ENCODE measurements around the gene PDCD2. TPM values are rescaled to one million over a fixed set of nuclear protein-coding genes. Genes with fewer than 3 reads are reported as not detected.
A peak's percentile ranks its signal among the peaks of the same experiment; 100 is the strongest.
"Not testable (repeated sequence)": the region's sequence is repeated elsewhere in the genome, so short reads cannot be mapped to it uniquely, and the experiment has no call there.

Gene PDCD2
- total RNA-seq (100 to 1,000 TPM; 155 to 158 TPM), polyA plus RNA-seq (115 TPM)

GRCh38 chr6:170584181-170584953 is at the start of gene PDCD2:
Gene PDCD2, minus strand, starts transcription at chr6:170584637. Its CDS starts 56 bp downstream, at chr6:170584581.
- Histone ChIP-seq H3K4me3 (ENCODE audit: low read length) (peak within 1 kb of the TSS; percentile 99), H3K27ac (ENCODE audit: low read depth, low read length) (peak within 1 kb of the TSS; percentile 89), H3K36me3 (ENCODE audit: insufficient read depth, low read length) (peaks cover 19% of the 10 kb centered on the region), H3K4me1 (ENCODE audit: insufficient read depth, low read length) (peaks cover 21% of the 10 kb centered on the region), H3K27me3 (ENCODE audit: insufficient read depth, low read length, poor library complexity, severe bottlenecking) (no peaks in the 10 kb centered on the region), H3K9me3 (ENCODE audit: low read length) (no peaks in the 10 kb centered on the region)
- Mint-ChIP-seq H3K27ac (peak within 1 kb of the TSS; percentile 98 to 99 (median 98)), H3K27me3 (peaks cover 1 to 4% of the 10 kb centered on the region in 2 donors), H3K4me1 (peaks cover 30 to 40% (median 37%) of the 10 kb centered on the region in 3 donors), H3K36me3 (peaks cover 0 to 52% (median 11%) of the 10 kb centered on the region in 3 donors), H3K9me3 (peaks cover 0 to under 1% (median under 1%) of the 10 kb centered on the region in 5 donors), H3K4me3 (peak within 1 kb of the TSS; percentile 95 to 98 (median 98))
- DNase-seq: peak; percentile 88 to 94 (median 90)
- ChIA-PET CTCF (interaction anchor here (0.9 to 1.5 kb wide), 5 partner anchors 13 to 33 kb away, joined by 3 to 10 read pairs (median 4); partner anchors contain the start of genes PSMB1 and TBP), POLR2A (interaction anchor here (0.7 to 2.0 kb wide), 5 partner anchors 9 to 882 kb away, joined by 3 to 43 read pairs (median 3); partner anchors contain the start of genes C6orf120, PSMB1, TBP and WDR27)

- H3K4me1 Mint-ChIP-seq; DNase-seq; H3K4me3 Mint-ChIP-seq; POLR2A ChIA-PET; H3K27me3 Mint-ChIP-seq; H3K4me3 ChIP-seq (ENCODE audit: low read length); H3K27ac ChIP-seq (ENCODE audit: low read depth, low read length); H3K27me3 ChIP-seq (ENCODE audit: insufficient read depth, low read length, poor library complexity, severe bottlenecking); H3K9me3 ChIP-seq (ENCODE audit: low read length); H3K36me3 ChIP-seq (ENCODE audit: insufficient read depth, low read length); H3K27ac Mint-ChIP-seq; CTCF ChIA-PET; H3K36me3 Mint-ChIP-seq; H3K4me1 ChIP-seq (ENCODE audit: insufficient read depth, low read length); H3K9me3 Mint-ChIP-seq: not testable (repeated sequence)
Observed at GRCh38 chr6:170616020-170616554, 31.6 kb upstream of the PDCD2 start.

- H3K4me1 ChIP-seq (ENCODE audit: insufficient read depth, low read length); H3K9me3 ChIP-seq (ENCODE audit: low read length); POLR2A ChIA-PET; H3K4me3 ChIP-seq (ENCODE audit: low read length); H3K36me3 ChIP-seq (ENCODE audit: insufficient read depth, low read length); DNase-seq; H3K4me1 Mint-ChIP-seq; H3K27ac ChIP-seq (ENCODE audit: low read depth, low read length); H3K27me3 ChIP-seq (ENCODE audit: insufficient read depth, low read length, poor library complexity, severe bottlenecking); CTCF ChIA-PET; H3K27ac Mint-ChIP-seq; H3K36me3 Mint-ChIP-seq; H3K9me3 Mint-ChIP-seq: not testable (repeated sequence)
- peaks cover 25 to 40% of the 10 kb centered on the region in 2 donors for H3K27me3 Mint-ChIP-seq
- peak overlapping the region in 4 of 7 donors; percentile 54 to 68 (median 56) for H3K4me3 Mint-ChIP-seq
Observed at GRCh38 chr6:170612256-170612804, 27.9 kb upstream of the PDCD2 start.

- H3K9me3 ChIP-seq (ENCODE audit: low read length); H3K36me3 ChIP-seq (ENCODE audit: insufficient read depth, low read length); CTCF ChIA-PET; POLR2A ChIA-PET; H3K4me1 ChIP-seq (ENCODE audit: insufficient read depth, low read length); H3K4me1 Mint-ChIP-seq; H3K27ac ChIP-seq (ENCODE audit: low read depth, low read length); H3K4me3 Mint-ChIP-seq; H3K9me3 Mint-ChIP-seq; H3K4me3 ChIP-seq (ENCODE audit: low read length); H3K27me3 ChIP-seq (ENCODE audit: insufficient read depth, low read length, poor library complexity, severe bottlenecking); H3K27ac Mint-ChIP-seq; H3K36me3 Mint-ChIP-seq; DNase-seq: not testable (repeated sequence)
- peaks cover 37 to 70% of the 10 kb centered on the region in 2 donors for H3K27me3 Mint-ChIP-seq
Observed at GRCh38 chr6:170609225-170609624, 24.8 kb upstream of the PDCD2 start.

- no peaks in the 10 kb centered on the region for H3K9me3 ChIP-seq (ENCODE audit: low read length)
- H3K4me1 Mint-ChIP-seq: no peaks in the 10 kb centered on the region
- DNase-seq: no peak
- no peaks in the 10 kb centered on the region for H3K4me1 ChIP-seq (ENCODE audit: insufficient read depth, low read length)
- H3K27me3 ChIP-seq (ENCODE audit: insufficient read depth, low read length, poor library complexity, severe bottlenecking): no peaks in the 10 kb centered on the region
- no peak overlapping the region for H3K4me3 Mint-ChIP-seq
- H3K27ac ChIP-seq (ENCODE audit: low read depth, low read length): no peak overlapping the region
- H3K36me3 ChIP-seq (ENCODE audit: insufficient read depth, low read length): no peaks in the 10 kb centered on the region
- no peaks in the 10 kb centered on the region for H3K36me3 Mint-ChIP-seq
- H3K27ac Mint-ChIP-seq: no peak overlapping the region
- no peaks in the 10 kb centered on the region for H3K9me3 Mint-ChIP-seq
- peaks cover 42 to 72% of the 10 kb centered on the region in 2 donors for H3K27me3 Mint-ChIP-seq
- H3K4me3 ChIP-seq (ENCODE audit: low read length): no peak overlapping the region
- CTCF ChIA-PET: no interaction called here
- POLR2A ChIA-PET: no interaction called here
Observed at GRCh38 chr6:170605574-170606259, 21.3 kb upstream of the PDCD2 start.

GRCh38 chr6:170597278-170597677 is 12.8 kb upstream of the PDCD2 start:
- Histone ChIP-seq H3K27ac (ENCODE audit: low read depth, low read length) (no peak overlapping the region), H3K4me3 (ENCODE audit: low read length) (no peak overlapping the region), H3K36me3 (ENCODE audit: insufficient read depth, low read length) (no peaks in the 10 kb centered on the region), H3K27me3 (ENCODE audit: insufficient read depth, low read length, poor library complexity, severe bottlenecking) (peaks cover 3% of the 10 kb centered on the region), H3K9me3 (ENCODE audit: low read length) (no peaks in the 10 kb centered on the region), H3K4me1 (ENCODE audit: insufficient read depth, low read length) (no peaks in the 10 kb centered on the region)
- no peak overlapping the region for H3K4me3 Mint-ChIP-seq
- peaks cover 15 to 38% of the 10 kb centered on the region in 2 donors for H3K27me3 Mint-ChIP-seq
- ChIA-PET POLR2A (no interaction called here), CTCF (interaction anchor here (0.6 kb wide), 1 partner anchor 1490 kb away, joined by 3 read pairs; no protein-coding TSS in a partner anchor)
- H3K27ac Mint-ChIP-seq: no peak overlapping the region
- no peak for DNase-seq
- H3K9me3 Mint-ChIP-seq: peaks cover 12 to 23% (median 16%) of the 10 kb centered on the region in 5 donors
- H3K4me1 Mint-ChIP-seq: no peaks in the 10 kb centered on the region
- peaks cover 0 to 15% (median 0%) of the 10 kb centered on the region in 3 donors for H3K36me3 Mint-ChIP-seq

GRCh38 chr6:170596426-170596825 is 12.0 kb upstream of the PDCD2 start:
- Histone ChIP-seq H3K4me1 (ENCODE audit: insufficient read depth, low read length) (no peaks in the 10 kb centered on the region), H3K4me3 (ENCODE audit: low read length) (no peak overlapping the region), H3K9me3 (ENCODE audit: low read length) (no peaks in the 10 kb centered on the region), H3K27me3 (ENCODE audit: insufficient read depth, low read length, poor library complexity, severe bottlenecking) (peaks cover 3% of the 10 kb centered on the region), H3K27ac (ENCODE audit: low read depth, low read length) (no peak overlapping the region), H3K36me3 (ENCODE audit: insufficient read depth, low read length) (no peaks in the 10 kb centered on the region)
- H3K4me3 Mint-ChIP-seq: no peak overlapping the region
- no peak overlapping the region for H3K27ac Mint-ChIP-seq
- POLR2A ChIA-PET: no interaction called here
- peaks cover 19 to 32% (median 24%) of the 10 kb centered on the region in 5 donors for H3K9me3 Mint-ChIP-seq
- H3K4me1 Mint-ChIP-seq: no peaks in the 10 kb centered on the region
- CTCF ChIA-PET: no interaction called here
- H3K27me3 Mint-ChIP-seq: peaks cover 16 to 47% of the 10 kb centered on the region in 2 donors
- no peak for DNase-seq
- H3K36me3 Mint-ChIP-seq: peaks cover 0 to 23% (median 2%) of the 10 kb centered on the region in 3 donors

- DNase-seq: no peak
- Mint-ChIP-seq H3K9me3 (peaks cover 38 to 50% (median 43%) of the 10 kb centered on the region in 5 donors), H3K4me3 (no peak overlapping the region), H3K27ac (no peak overlapping the region), H3K36me3 (peaks cover 2 to 31% (median 8%) of the 10 kb centered on the region in 3 donors), H3K27me3 (peaks cover 27 to 58% of the 10 kb centered on the region in 2 donors), H3K4me1 (no peaks in the 10 kb centered on the region)
- ChIA-PET POLR2A (no interaction called here), CTCF (no interaction called here)
- no peaks in the 10 kb centered on the region for H3K36me3 ChIP-seq (ENCODE audit: insufficient read depth, low read length)
- no peaks in the 10 kb centered on the region for H3K4me1 ChIP-seq (ENCODE audit: insufficient read depth, low read length)
- no peak overlapping the region for H3K27ac ChIP-seq (ENCODE audit: low read depth, low read length)
- H3K4me3 ChIP-seq (ENCODE audit: low read length): no peak overlapping the region
- no peaks in the 10 kb centered on the region for H3K27me3 ChIP-seq (ENCODE audit: insufficient read depth, low read length, poor library complexity, severe bottlenecking)
- no peaks in the 10 kb centered on the region for H3K9me3 ChIP-seq (ENCODE audit: low read length)
Observed at GRCh38 chr6:170590725-170591124, 6.3 kb upstream of the PDCD2 start.

Data from CD8-positive, alpha-beta memory T cell (primary cell).